BJ (cell line): ENCODE results near the gene BMERB1. TPM values are rescaled to one million over a fixed set of nuclear protein-coding genes. Genes with fewer than 3 reads are reported as not detected.

Experiments used
- CTCF ChIA-PET: fragments of 350-600 bp; formaldehyde crosslinking; extraction: SDS; loops from one replicate; lab custom pipeline; 2021; ENCODE audit warnings: antibody characterized with exemption, inconsistent platforms; lab: Yijun Ruan, JAX
- POLR2A ChIA-PET: fragments of 300-600 bp; sonication (Branson Sonifier 250); formaldehyde crosslinking; extraction: SDS; loops from one replicate; lab custom pipeline; 2021; ENCODE audit warnings: antibody characterized with exemption; lab: Charles Lee
- DNase-seq: peaks from one replicate; pipeline ENCODE4 v3.0.0-alpha.2; 2011; ENCODE audit warnings: low read depth
- H3K27me3 ChIP-seq: 2 replicates; pipeline ENCODE4 v1.6.0; 2011; ENCODE audit warnings: low read length; ENCODE audit not compliant: control insufficient read depth, insufficient read depth
- H3K36me3 ChIP-seq: 2 replicates; pipeline ENCODE4 v1.5.1; 2011; ENCODE audit warnings: low read length; ENCODE audit not compliant: control insufficient read depth, insufficient read depth
- H3K4me3 ChIP-seq: 2 replicates; pipeline ENCODE4 v1.5.1; 2011; ENCODE audit warnings: low read depth, mild to moderate bottlenecking, control low read depth, low read length
- polyA plus RNA-seq: library from polyadenylated mRNA; depleted of rRNA; stranded (reverse); fragments of >200 nt; gene quantifications from 2 replicates; pipeline ENCODE4 v1.2.3, GENCODE V29; 2011
- TF ChIP-seq, protein P1 (sequence below): IDR thresholded peaks from 2 replicates; pipeline ENCODE4 v1.5.1; 2011; ENCODE audit warnings: low read depth, mild to moderate bottlenecking, control low read depth, inconsistent platforms, low read length, moderate library complexity; ENCODE audit not compliant: insufficient read depth

The BMERB1 gene
- polyA plus RNA-seq, 1 experiment = 72.8 TPM

DNA sequence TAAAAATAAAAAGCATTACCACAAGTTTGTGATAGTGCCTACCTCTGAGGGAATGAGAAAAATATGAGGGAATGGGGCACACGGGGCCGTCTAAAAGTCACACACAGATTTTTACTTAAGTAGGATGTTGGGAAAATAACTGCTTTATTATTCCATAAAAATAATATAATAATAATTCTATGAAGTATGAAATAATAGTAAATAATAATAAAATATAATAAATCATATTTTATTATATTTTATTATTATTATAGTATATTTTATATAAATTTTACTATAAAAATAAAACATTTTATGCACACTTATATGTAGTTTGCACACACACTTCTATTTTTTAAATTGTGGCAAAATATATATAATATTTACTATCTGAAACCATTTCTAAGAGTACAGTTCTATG lies 92.3 kb downstream of the BMERB1 start:
- TF ChIP-seq, protein P1, sequence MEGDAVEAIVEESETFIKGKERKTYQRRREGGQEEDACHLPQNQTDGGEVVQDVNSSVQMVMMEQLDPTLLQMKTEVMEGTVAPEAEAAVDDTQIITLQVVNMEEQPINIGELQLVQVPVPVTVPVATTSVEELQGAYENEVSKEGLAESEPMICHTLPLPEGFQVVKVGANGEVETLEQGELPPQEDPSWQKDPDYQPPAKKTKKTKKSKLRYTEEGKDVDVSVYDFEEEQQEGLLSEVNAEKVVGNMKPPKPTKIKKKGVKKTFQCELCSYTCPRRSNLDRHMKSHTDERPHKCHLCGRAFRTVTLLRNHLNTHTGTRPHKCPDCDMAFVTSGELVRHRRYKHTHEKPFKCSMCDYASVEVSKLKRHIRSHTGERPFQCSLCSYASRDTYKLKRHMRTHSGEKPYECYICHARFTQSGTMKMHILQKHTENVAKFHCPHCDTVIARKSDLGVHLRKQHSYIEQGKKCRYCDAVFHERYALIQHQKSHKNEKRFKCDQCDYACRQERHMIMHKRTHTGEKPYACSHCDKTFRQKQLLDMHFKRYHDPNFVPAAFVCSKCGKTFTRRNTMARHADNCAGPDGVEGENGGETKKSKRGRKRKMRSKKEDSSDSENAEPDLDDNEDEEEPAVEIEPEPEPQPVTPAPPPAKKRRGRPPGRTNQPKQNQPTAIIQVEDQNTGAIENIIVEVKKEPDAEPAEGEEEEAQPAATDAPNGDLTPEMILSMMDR = no peak
- ChIA-PET CTCF (interaction anchor here (1.1 kb wide), 1 partner anchor 24 kb away, joined by 3 read pairs; no protein-coding TSS in a partner anchor), POLR2A (no interaction called here)
- Histone ChIP-seq H3K36me3 (no peaks in the 10 kb centered on the region; the same call in 1 of the 2 replicates), H3K27me3 (no peaks in the 10 kb centered on the region), H3K4me3 (no peak overlapping the region)
- DNase-seq = no peak

DNA sequence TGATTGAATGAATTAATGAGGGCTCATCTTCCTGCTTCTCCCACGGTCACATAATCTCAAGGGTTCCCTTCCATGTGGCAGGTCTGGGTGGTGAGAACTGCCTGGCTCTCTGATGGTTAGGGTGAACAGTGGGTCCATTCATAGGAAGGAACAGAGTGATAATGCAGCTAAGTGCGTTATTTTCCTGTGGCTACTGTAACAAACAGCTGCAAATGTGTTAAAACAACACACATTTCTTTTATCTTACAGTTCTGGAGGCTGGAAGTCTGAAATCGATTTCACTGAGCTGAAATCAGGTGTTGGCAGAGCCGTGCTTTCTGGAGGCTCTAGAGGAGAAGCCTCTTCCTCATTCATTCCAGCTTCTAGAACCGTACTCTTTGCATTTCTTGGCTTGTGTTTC lies 95.3 kb downstream of the BMERB1 start:
- H3K27me3 ChIP-seq = no peaks in the 10 kb centered on the region
- POLR2A ChIA-PET = no interaction called here
- TF ChIP-seq, protein P1 = no peak
- no peak for DNase-seq
- H3K4me3 ChIP-seq = no peak overlapping the region
- CTCF ChIA-PET = interaction anchor here (1.6 kb wide), 1 partner anchor 9 kb away, joined by 4 read pairs; no protein-coding TSS in a partner anchor
- no peaks in the 10 kb centered on the region for H3K36me3 ChIP-seq

DNA sequence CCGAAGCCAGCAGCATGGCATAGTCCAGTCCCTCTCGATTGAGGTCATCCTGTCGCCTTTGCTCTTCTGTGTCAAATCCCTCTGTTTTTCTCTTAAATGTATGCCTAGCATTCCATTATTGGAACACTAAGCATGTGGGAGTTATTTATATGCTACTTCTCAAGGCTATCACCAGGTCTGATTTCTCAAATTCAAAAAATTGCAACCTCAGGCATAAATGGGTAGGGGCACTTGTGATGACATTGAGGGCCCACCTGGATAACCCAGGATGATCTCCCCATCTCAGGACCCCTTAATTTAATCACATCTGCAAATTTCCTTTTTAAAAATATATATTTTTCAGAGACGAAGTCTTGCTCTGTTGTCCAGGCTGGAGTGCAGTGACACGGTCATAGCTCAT lies 95.7 kb downstream of the BMERB1 start:
- CTCF ChIA-PET = interaction anchor here (1.3 to 1.6 kb wide), 2 partner anchors 8 to 20 kb away, joined by 3 to 4 read pairs; no protein-coding TSS in a partner anchor
- H3K36me3 ChIP-seq = no peaks in the 10 kb centered on the region
- no peak overlapping the region for H3K4me3 ChIP-seq
- H3K27me3 ChIP-seq = no peaks in the 10 kb centered on the region
- DNase-seq = no peak
- TF ChIP-seq, protein P1 = no peak
- POLR2A ChIA-PET = no interaction called here

DNA sequence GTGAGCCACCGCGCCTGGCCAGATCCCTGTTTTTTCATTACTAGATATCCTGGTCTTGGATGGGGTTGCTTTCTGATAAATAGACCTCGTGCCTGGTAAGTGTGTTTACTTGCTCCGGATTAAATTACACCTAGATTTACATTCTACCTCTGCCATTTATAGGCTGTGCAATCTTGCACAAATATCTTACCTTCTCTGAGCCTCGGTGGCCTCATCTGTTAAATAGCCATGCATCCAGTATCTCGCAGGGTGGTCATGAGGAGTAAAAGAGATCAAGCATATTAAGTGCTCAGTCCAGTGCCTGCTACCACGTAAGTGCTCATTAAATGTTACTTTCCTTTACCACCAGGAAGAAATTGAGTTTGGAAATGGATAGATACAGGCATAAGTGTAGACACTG lies 98.4 kb downstream of the BMERB1 start:
- H3K27me3 ChIP-seq = no peaks in the 10 kb centered on the region
- DNase-seq = no peak

DNA sequence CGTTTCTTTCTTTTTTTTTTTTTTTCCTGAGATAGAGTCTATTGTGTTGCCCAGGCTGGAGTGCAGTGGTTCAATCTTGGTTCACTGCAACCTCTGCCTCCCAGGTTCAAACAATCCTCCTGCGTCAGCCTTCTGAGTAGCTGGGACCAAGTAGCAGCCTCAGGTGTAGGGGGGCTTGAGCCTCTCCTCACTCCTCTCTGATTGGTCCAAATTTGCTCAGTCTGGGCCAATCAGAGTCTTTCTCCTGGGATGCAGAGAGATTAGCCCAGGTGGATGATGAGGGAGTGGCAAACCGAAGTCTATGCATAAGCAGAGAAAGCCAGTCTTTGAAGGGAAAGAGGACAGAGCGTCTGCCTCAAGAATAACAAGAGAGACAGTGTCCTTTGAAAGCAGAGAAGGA lies 99.0 kb downstream of the BMERB1 start:
- ChIA-PET POLR2A (no interaction called here), CTCF (no interaction called here)
- H3K36me3 ChIP-seq = no peaks in the 10 kb centered on the region
- H3K27me3 ChIP-seq = no peaks in the 10 kb centered on the region
- H3K4me3 ChIP-seq = no peak overlapping the region
- no peak for DNase-seq
- TF ChIP-seq, protein P1 = no peak

More for the DNA sequence above, 98.4 kb downstream of the BMERB1 start:
- no peaks in the 10 kb centered on the region for H3K36me3 ChIP-seq
- H3K4me3 ChIP-seq = no peak overlapping the region
- TF ChIP-seq, protein P1 = no peak
- POLR2A ChIA-PET = no interaction called here
- CTCF ChIA-PET = no interaction called here
